K562 (cell line): ENCODE measurements around the gene TXLNA. TPM values are rescaled to one million over a fixed set of nuclear protein-coding genes. Genes with fewer than 3 reads are reported as not detected.

Experiments used
- ATF4 ChIP-seq: fragments of 450-650 bp; formaldehyde crosslinking; IDR thresholded peaks from 2 replicates; pipeline ENCODE4 v1.4.0; 2022; ENCODE audit warnings: mild to moderate bottlenecking, moderate library complexity
- CEBPG ChIP-seq, 3 experiments: fragments of 200-800 bp in 1 of 3; sonication (Bioruptor generic) in 1 of 3; sonication (generic) in 1 of 3; formaldehyde crosslinking in 1 of 3; IDR thresholded peaks in 2 of 3; conservative IDR thresholded peaks in 1 of 3; 2 replicates each; pipeline versions ENCODE4 v1.6.1 to v1.8.0; 2016 to 2022; ENCODE audit warnings: missing compliant biosample characterization in 2 of 3, missing genetic modification characterization in 2 of 3, mild to moderate bottlenecking in 1 of 3, missing genetic modification reagents in 1 of 3
- CREBBP ChIP-seq: IDR thresholded peaks from one replicate; pipeline ENCODE4 v1.6.1; 2012; ENCODE audit warnings: low read depth, mild to moderate bottlenecking, control low read depth, inconsistent platforms, low read length
- EP400 ChIP-seq: fragments of 450-650 bp; IDR thresholded peaks from 2 replicates; pipeline ENCODE4 v1.6.1; 2017; ENCODE audit warnings: antibody characterized with exemption, mild to moderate bottlenecking, moderate library complexity
- HDGF ChIP-seq: fragments of 450-650 bp; IDR thresholded peaks from 2 replicates; pipeline ENCODE4 v1.6.1; 2016
- IRF9 ChIP-seq: fragments of 450-650 bp; IDR thresholded peaks from 2 replicates; pipeline ENCODE4 v1.6.1; 2016; ENCODE audit warnings: missing biosample characterization, missing genetic modification characterization
- KDM5B ChIP-seq: fragments of 200-600 bp; sonication (generic); IDR thresholded peaks from 2 replicates; pipeline ENCODE4 v1.6.1; 2012; ENCODE audit warnings: low read depth, mild to moderate bottlenecking, moderate library complexity, low read length, control low read depth, inconsistent platforms; ENCODE audit not compliant: insufficient replicate concordance
- MYC ChIP-seq, 2 experiments: fragments of 250-450 bp in 1 of 2; sonication (Bioruptor Pico) in 1 of 2; IDR thresholded peaks; 2 replicates each; pipeline versions ENCODE4 v1.5.1 to v1.6.1; 2012 to 2021; ENCODE audit warnings: low read depth in 2 of 2, borderline replicate concordance in 1 of 2, improper control_type of control experiment in 1 of 2, low read length in 1 of 2, mild to moderate bottlenecking in 1 of 2, moderate library complexity in 1 of 2
- NR1H2 ChIP-seq: sonication (generic); formaldehyde crosslinking; IDR thresholded peaks from 2 replicates; pipeline ENCODE4 v1.4.0; 2020; ENCODE audit warnings: mild to moderate bottlenecking, missing genetic modification reagents
- NR2C1 ChIP-seq, 2 experiments: fragments of 450-650 bp; IDR thresholded peaks; 2 replicates each; pipeline ENCODE4 v1.6.1; 2017; ENCODE audit warnings: mild to moderate bottlenecking in 2 of 2, antibody characterized with exemption in 1 of 2, inconsistent platforms in 1 of 2, missing compliant biosample characterization in 1 of 2, missing genetic modification characterization in 1 of 2
- SMAD4 ChIP-seq: fragments of 250-450 bp; sonication (Bioruptor Pico); conservative IDR thresholded peaks from 2 replicates; pipeline ENCODE4 v1.8.0; 2021; ENCODE audit warnings: inconsistent platforms, mild to moderate bottlenecking, moderate library complexity
- TAF7 ChIP-seq: fragments of 450-650 bp; IDR thresholded peaks from 2 replicates; pipeline ENCODE4 v1.6.1; 2016; ENCODE audit warnings: missing genetic modification characterization, missing compliant biosample characterization
- YY1 ChIP-seq, 3 experiments: IDR thresholded peaks; 2 replicates each; pipeline ENCODE4 v1.6.1; 2011; ENCODE audit warnings: low read length in 2 of 3, mild to moderate bottlenecking in 2 of 3, moderate library complexity in 2 of 3, borderline replicate concordance in 1 of 3, control low read depth in 1 of 3, low read depth in 1 of 3; ENCODE audit not compliant: insufficient read depth in 3 of 3, insufficient replicate concordance in 2 of 3, control insufficient read depth in 1 of 3, insufficient read length in 1 of 3; ENCODE audit errors: extremely low read depth in 1 of 3
- ZNF274 ChIP-seq: IDR thresholded peaks from 2 replicates; pipeline ENCODE4 v1.6.1; 2011; ENCODE audit warnings: low read depth, mild to moderate bottlenecking, low read length, moderate library complexity, borderline replicate concordance
- ZNF311 ChIP-seq: fragments of 250-450 bp; sonication (Bioruptor Pico); IDR thresholded peaks from 2 replicates; pipeline ENCODE4 v1.4.0; 2020; ENCODE audit warnings: mild to moderate bottlenecking, moderate library complexity
- ZNF780A ChIP-seq: fragments of 250-450 bp; sonication (Bioruptor Pico); IDR thresholded peaks from 2 replicates; pipeline ENCODE4 v1.5.0; 2021; ENCODE audit warnings: mild to moderate bottlenecking
- polyA plus RNA-seq, 8 experiments: library from polyadenylated mRNA; depleted of rRNA in 4 of 8; stranded (reverse) in 5 of 8; unstranded in 3 of 8; fragments of >200 nt; fragmentation: Nextera tagmentation in 2 of 8; fragmentation: Illumina TruSeq in 1 of 8; extraction: Ambion mirVana in 2 of 8; extraction: Trizol in 1 of 8; gene quantifications; 2 replicates each; pipeline versions ENCODE4 v1.2.1 to v1.2.3, GENCODE V29; 2011 to 2014; ENCODE audit warnings: inconsistent platforms in 1 of 8, missing spikeins in 1 of 8
- total RNA-seq, 7 experiments: library from RNA; depleted of rRNA in 6 of 7; stranded (reverse); fragments of >200 nt in 6 of 7; fragmentation: Illumina TruSeq in 2 of 7; extraction: Trizol in 2 of 7; gene quantifications; 2 replicates each; pipeline versions ENCODE4 v1.2.1 to v1.2.3, GENCODE V29; 2011 to 2021; ENCODE audit warnings: low replicate concordance in 1 of 7

The TXLNA gene
- total and polyA plus RNA-seq, 9 of the 15 experiments (the other 6 are each of a cell fraction or from before 2014, with no cell fraction given), result 9.2 to 54.5 (median 39.3) TPM

DNA sequence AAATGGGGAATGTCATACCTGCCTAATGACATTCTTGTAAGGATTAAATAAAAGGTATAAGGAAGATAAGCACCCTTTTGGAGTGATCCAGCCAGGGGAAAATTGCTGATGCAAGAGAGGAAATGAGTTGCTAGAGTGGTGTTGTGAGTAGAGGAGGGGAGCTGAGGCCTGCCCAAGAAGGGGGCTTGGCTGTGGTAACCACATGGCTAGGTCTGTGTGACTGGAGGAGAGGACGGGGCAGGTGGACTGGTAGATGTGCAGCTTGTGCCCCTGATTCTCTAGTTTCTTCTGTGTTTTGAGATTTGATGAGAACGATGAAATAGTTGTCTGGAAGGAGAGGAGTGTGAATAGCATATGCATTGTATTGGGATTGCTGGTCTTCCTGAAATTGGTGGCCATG is 6.6 kb downstream of the TXLNA start (continued):
- TF ChIP-seq HDGF, result no peak
- peak; percentile 70 for TF ChIP-seq ATF4 (CRISPR knock-in tag)
- no peak for TF ChIP-seq NR1H2 (CRISPR knock-in tag)
- no peak for TF ChIP-seq ZNF780A (CRISPR knock-in tag)
- TF ChIP-seq CREBBP, result no peak
- 0 out of 2 replicates have a peak, but pooled peaks have one; percentile 27 for TF ChIP-seq ZNF311 (CRISPR knock-in tag)
- no peak for TF ChIP-seq KDM5B
- peak; percentile 47; the same call in 1 of the 2 replicates for TF ChIP-seq MYC (IDR thresholded peaks at IDR 0.05; ENCODE audit: low read depth, low read length)
- no peak for TF ChIP-seq MYC (CRISPR knock-in tag; IDR thresholded peaks at IDR 0.05; ENCODE audit: borderline replicate concordance, low read depth)
- TF ChIP-seq EP400, result peak; percentile 36; the same call in 1 of the 2 replicates
- peak; percentile 60; the same call in 1 of the 2 replicates for TF ChIP-seq TAF7 (tag)
- TF ChIP-seq IRF9 (tag), result peak; percentile 67
- TF ChIP-seq YY1 (IDR thresholded peaks at IDR 0.05; ENCODE audit: borderline replicate concordance in 1 of 3, control insufficient read depth in 1 of 3, extremely low read depth in 1 of 3, insufficient read depth in 3 of 3, insufficient read length in 1 of 3, insufficient replicate concordance in 2 of 3, low read depth in 1 of 3, low read length in 2 of 3), result no peak
- TF ChIP-seq NR2C1 (IDR thresholded peaks at IDR 0.05), result no peak
- 0 out of 2 replicates have a peak, but pooled peaks have one; percentile 21 for TF ChIP-seq NR2C1 (tag; IDR thresholded peaks at IDR 0.05)
- TF ChIP-seq SMAD4 (CRISPR knock-in tag), result peak; percentile 55
- TF ChIP-seq CEBPG (CRISPR knock-in tag; IDR thresholded peaks at IDR 0.05), result peak; percentile 90
- TF ChIP-seq CEBPG (tag; conservative IDR thresholded peaks at IDR 0.05 in 1 of 2, IDR thresholded peaks at IDR 0.05 in 1 of 2), result peak in 1 of 2 experiments; percentile 81; a peak in 3 of 4 replicates
- TF ChIP-seq ZNF274, result no peak
